PFSK-1 (cell line): Measurements from ENCODE around the gene NECTIN4.

Experiments used
- POLR2AphosphoS5 ChIP-seq: IDR thresholded peaks from 2 replicates; pipeline ENCODE4 v1.6.1; 2012; ENCODE audit warnings: low read depth, mild to moderate bottlenecking, control low read depth, low read length, moderate library complexity
- SIN3A ChIP-seq: IDR thresholded peaks from 2 replicates; pipeline ENCODE4 v1.6.1; 2012; ENCODE audit warnings: mild to moderate bottlenecking, low read length, moderate library complexity, borderline replicate concordance; ENCODE audit not compliant: insufficient read depth
- TAF1 ChIP-seq: IDR thresholded peaks from 2 replicates; pipeline ENCODE4 v1.6.1; 2012; ENCODE audit warnings: low read length, control low read depth, borderline replicate concordance; ENCODE audit not compliant: insufficient read depth
- TF ChIP-seq, protein P1 (sequence below), 2 experiments: IDR thresholded peaks; 2 replicates each; pipeline versions ENCODE4 v1.6.1 to v1.8.0; 2011 to 2012; ENCODE audit warnings: low read depth in 2 of 2, low read length in 2 of 2, control low read depth in 1 of 2, inconsistent platforms in 1 of 2, mild to moderate bottlenecking in 1 of 2, moderate library complexity in 1 of 2; ENCODE audit not compliant: insufficient read depth in 1 of 2

DNA sequence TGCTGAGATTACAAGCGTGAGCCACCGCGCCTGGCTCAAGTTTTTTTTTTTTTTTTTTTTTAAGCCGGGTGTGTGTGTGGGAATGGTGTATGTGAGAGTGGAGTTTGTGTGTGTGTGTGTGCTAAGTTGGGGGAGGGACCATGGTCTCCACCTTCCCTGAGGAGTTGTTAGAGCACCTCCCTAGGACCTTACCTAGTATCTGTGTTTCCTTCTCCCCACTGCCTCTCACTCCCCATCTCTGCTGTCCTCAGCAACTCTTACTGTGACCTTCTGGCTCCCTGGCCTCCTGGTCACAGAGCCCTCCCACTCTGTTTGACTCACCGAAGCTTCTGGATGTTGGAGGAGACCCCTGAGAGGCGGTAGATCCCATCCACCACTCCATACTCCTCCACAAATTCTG is 30.1 kb downstream of the NECTIN4 start:
- TF ChIP-seq SIN3A (no peak), POLR2AphosphoS5 (no peak), TAF1 (no peak)
- TF ChIP-seq, protein P1, sequence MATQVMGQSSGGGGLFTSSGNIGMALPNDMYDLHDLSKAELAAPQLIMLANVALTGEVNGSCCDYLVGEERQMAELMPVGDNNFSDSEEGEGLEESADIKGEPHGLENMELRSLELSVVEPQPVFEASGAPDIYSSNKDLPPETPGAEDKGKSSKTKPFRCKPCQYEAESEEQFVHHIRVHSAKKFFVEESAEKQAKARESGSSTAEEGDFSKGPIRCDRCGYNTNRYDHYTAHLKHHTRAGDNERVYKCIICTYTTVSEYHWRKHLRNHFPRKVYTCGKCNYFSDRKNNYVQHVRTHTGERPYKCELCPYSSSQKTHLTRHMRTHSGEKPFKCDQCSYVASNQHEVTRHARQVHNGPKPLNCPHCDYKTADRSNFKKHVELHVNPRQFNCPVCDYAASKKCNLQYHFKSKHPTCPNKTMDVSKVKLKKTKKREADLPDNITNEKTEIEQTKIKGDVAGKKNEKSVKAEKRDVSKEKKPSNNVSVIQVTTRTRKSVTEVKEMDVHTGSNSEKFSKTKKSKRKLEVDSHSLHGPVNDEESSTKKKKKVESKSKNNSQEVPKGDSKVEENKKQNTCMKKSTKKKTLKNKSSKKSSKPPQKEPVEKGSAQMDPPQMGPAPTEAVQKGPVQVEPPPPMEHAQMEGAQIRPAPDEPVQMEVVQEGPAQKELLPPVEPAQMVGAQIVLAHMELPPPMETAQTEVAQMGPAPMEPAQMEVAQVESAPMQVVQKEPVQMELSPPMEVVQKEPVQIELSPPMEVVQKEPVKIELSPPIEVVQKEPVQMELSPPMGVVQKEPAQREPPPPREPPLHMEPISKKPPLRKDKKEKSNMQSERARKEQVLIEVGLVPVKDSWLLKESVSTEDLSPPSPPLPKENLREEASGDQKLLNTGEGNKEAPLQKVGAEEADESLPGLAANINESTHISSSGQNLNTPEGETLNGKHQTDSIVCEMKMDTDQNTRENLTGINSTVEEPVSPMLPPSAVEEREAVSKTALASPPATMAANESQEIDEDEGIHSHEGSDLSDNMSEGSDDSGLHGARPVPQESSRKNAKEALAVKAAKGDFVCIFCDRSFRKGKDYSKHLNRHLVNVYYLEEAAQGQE (IDR thresholded peaks at IDR 0.05; ENCODE audit: insufficient read depth in 1 of 2, low read depth in 2 of 2, low read length in 2 of 2): no peak
